ENCODE measurements around the gene ZSCAN9. TPM values are rescaled to one million over a fixed set of nuclear protein-coding genes. Genes with fewer than 3 reads are reported as not detected.
A peak's percentile ranks its signal among the peaks of the same experiment; 100 is the strongest.

ZSCAN9 gene
- total RNA-seq, 1 donor from 2014 or later, result 9.4 TPM

DNA sequence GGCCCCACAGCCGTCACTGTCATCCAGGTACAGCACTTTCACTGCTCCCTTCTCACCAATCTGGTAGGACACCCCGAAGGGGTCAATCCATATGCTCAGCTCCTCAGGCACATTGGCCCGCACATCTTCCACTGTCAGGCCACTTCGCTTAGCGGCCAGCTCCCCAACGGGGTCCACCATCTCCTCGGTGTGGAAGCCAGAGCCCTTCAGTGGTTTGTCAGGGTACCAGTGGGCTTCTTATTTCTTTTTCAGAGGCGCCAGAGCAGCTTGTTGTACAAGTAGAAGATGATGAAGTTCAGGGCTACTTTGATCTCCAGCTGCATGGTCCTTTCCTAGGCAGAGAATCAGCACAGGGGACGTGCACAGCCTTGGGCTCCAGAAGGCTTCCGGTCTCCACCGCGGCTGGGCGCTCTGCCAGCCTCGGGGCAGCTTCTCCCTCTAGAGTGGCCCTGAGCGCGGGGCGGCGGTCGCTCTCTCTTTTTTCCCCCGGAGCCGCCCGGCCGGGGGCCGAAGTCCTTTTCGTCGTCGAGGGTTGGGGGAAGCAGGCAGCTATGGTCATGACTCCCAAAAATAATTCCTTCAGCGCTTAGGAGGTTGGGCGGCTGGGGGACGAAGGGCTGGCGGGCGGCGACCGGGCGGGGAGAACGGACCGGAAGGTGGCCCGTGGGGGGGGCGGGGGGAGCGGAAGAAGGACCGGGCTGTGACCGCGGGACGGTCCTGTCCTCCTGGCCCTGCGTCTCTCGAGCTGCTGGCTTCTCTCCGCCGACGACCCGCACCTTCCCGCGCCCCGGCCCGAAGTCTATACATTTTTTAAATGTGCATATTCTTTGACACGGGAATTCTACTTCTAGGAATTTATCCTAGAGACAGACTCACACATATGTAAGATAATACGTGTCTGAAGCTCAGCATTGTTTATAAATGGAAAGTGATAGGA, 6.5 kb upstream of the ZSCAN9 start:
- intact Hi-C loops (cut with DNase I), result loop anchor here (2.0 to 5.0 kb wide), 2 partner anchors 56 to 746 kb away; partner anchors contain the start of gene ZNF184
- DNase-seq (ENCODE audit: missing footprints) (peak; percentile 92), ATAC-seq (peak; percentile 95)

DNA sequence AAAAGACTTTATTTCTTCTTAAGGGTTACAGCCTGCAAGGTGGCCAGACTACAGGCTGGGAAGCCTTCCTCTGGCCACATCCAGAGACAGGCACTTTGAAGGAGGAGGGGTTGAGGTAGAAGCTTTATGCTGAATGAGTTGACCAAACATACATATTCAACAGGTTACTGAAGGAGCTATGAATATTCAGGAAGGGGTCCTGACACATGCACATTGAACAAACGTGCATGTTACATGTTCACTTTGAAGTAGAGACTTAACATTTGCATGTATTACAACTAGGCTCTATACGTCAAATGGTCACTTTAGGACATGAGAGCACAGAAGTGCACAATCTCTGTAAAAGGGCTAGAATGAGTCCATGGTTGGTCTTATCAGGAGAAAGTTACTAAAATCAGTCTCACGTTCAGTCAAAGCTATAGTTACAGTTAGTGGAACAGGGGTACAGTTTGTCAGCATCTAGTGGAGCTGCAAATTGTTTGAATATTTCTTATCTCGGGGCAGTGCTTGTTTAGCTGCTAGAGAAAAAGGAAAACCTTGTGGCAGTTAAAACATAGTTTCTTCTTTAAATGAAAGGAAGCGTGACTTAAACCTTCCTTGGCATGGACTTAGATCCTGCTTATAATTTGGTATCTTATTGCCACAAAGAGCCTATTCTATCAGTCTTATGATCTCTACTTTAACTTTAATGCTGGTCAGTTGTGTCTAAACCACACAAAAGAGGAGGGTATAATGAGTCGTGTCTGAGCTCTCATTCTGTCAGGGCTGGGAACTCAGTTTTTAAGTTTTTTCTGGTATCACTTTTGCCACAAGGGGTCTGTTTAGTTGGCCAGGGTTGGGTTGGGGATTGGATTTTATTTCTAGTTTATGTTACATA, 4.6 kb upstream of the ZSCAN9 start:
- no peak for ATAC-seq
- DNase-seq (ENCODE audit: missing footprints), result no peak
- intact Hi-C loops (cut with DNase I), result loop anchor here (5.0 kb wide), 1 partner anchor 78 kb away; the partner anchor contains the start of gene ZKSCAN8

DNA sequence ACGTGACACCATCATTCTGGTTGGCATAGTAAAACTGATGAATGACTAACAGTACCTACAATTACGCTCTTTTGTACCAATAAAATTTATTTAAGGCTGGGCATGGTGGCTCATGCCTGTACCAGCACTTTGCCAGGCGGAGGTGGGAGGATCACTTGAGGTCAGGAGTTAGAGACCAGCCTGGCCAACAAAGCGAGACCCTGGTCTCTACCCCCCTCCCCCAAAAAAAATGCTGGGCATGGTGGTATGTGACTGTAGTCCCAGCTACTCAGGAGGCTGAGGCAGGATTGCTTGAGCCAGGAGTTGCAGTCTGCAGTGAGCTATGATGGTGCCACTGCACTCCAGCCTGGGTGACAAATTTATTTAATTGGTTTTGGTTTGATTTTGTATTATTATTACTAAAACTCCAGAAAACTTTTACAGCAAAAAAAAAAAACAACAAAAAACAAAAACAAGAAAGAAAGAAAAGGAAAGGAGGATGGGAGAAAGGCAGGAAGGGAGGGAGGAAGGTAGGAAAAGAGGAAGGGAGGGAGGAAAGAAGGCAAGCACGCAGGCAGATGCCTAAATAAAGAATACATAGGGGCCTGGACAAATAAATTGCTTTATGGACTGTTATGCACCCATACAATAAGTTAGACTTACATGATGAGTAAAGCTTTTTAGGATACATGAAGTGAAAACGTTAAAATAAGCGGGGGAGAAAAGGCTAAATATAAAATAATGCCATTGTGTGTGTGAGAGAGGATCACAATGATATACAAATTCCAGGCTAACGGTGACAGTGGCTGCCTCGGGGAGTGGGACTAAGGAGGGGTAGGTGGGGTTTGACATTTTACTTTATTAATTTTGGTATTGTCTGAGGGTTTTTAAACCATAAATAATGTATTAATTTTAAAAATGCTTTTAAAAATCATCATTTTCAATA, 682 bp upstream of the ZSCAN9 start:
- ATAC-seq (no peak), DNase-seq (ENCODE audit: missing footprints) (no peak)
- intact Hi-C loops (cut with DNase I), result loop anchor here (2.0 to 5.0 kb wide), 2 partner anchors 26 to 82 kb away; partner anchors contain the start of gene ZKSCAN8

DNA sequence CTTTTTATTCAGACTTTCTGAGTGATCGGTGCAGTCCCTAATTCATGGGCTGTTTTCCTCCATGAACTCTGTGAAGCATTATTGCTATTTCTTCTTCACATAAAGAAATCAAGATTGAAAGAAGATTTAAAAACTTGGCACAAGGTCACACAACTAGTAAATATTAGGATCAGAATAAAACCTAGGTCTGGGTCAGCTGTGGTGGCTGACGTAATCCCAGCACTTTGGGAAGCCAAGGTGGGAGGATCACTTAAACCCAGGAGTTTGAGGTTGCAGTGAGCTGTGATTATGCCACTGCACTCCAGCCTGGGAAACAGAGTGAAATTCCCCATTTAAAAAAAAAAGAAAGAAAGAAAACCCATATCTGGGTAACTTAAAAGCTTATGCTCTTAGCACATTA, 1.4 kb downstream of the ZSCAN9 start:
- DNase-seq (ENCODE audit: missing footprints) (no peak), ATAC-seq (no peak)
- intact Hi-C loops (cut with DNase I), result no loop called here

DNA sequence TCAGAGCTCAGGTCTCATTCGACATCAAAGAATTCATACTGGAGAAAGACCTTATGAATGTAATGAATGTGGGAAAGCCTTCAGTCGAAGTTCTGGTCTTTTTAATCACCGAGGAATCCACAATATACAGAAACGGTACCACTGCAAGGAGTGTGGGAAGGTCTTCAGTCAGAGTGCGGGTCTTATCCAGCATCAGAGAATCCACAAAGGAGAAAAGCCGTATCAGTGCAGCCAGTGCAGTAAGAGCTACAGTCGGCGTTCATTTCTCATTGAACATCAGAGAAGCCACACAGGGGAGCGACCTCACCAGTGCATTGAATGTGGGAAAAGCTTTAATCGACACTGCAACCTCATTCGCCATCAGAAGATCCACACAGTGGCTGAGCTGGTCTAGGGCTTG, 7.7 kb downstream of the ZSCAN9 start:
- ATAC-seq, result no peak
- DNase-seq (ENCODE audit: missing footprints), result no peak
- intact Hi-C loops (cut with DNase I), result no loop called here

DNA sequence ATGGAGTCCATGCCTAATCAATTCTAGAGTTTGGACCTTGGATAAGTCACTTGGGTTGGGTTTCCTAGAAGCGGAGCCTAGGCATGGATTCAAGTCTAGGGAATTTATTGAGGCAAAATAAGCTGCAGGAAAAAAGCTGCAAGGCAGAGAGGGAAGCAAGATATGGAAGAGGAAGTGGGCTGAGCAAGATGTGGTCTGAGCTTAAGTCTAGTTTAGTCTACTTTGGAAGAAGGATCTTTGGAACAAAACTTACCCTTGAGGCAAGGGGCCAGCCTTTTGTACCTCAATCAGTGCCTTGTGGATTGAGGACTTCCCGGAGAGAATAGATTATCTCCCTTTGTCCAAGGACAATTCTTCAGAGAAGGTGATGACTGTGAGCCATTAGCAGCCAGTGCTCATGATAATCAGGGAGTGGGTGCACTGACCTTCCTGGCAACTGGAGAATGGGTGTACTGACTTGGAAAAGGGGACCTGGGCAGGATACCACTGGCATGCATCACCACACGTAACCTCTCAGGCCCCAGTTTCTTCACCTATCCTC, 10.9 kb downstream of the ZSCAN9 start:
- no peak for ATAC-seq
- intact Hi-C loops (cut with DNase I), result no loop called here
- no peak for DNase-seq (ENCODE audit: missing footprints)

DNA sequence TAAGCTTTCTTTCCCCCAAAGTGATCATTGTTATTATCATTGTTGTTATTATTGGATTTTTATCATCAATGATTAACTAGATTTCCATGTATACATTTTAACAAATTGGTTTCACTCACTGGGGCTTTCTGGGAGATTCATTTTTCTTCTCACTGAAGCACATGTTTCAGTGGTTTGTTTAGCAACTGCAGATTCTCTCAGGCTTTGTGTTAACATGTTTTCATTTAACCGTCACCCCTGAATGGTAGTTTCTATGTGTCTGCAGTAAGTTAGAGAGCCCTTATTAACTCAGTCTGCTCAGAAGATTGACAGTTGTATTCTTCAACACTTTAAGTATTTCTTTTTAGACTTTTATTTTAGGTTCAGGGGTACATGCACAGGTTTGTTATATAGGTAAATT, 14.6 kb downstream of the ZSCAN9 start:
- intact Hi-C loops (cut with DNase I), result no loop called here
- ATAC-seq, result no peak

DNA sequence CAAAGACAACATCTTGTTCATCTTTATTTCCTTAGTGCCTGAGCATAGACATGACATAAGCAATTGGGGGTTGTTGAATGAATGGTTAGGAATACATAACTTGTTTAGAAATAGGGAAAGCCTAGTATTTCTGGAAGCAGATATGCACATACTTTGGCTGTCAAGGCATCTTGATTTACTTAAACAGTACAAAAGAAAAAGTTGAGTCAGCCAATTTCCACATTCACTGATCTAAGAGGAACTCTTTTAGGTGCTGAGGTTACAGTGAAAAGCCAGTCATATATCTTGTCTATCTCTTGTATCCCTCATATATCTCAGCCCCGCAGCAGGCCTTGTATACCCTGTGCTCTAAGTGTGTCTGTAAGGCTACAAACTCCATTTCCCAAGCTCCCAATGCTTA, 15.4 kb downstream of the ZSCAN9 start:
- intact Hi-C loops (cut with DNase I), result no loop called here
- DNase-seq (ENCODE audit: missing footprints) (no peak), ATAC-seq (no peak)

More for the DNA sequence above, 14.6 kb downstream of the ZSCAN9 start:
- DNase-seq (ENCODE audit: missing footprints), result no peak

DNA sequence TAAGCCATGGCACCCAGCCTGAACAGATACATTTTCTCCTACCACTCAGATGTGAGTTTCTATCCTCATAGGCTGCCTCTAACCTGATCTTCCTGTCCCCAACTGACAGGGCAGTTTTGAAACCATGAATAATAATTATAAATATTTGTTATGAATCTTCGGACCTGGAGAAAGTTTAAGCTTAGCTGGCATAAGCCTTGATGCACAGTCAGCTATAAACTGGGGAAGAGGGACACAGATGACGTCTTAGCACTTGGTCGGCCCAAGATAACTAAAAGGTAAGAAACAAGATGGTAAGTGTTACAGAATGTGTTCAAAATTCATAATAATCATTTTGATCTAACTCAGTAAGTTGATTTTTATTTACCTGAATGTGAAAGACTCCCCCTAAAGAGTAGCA, 18.9 kb downstream of the ZSCAN9 start:
- DNase-seq (ENCODE audit: missing footprints), result no peak
- ATAC-seq, result no peak
- intact Hi-C loops (cut with DNase I), result no loop called here

DNA sequence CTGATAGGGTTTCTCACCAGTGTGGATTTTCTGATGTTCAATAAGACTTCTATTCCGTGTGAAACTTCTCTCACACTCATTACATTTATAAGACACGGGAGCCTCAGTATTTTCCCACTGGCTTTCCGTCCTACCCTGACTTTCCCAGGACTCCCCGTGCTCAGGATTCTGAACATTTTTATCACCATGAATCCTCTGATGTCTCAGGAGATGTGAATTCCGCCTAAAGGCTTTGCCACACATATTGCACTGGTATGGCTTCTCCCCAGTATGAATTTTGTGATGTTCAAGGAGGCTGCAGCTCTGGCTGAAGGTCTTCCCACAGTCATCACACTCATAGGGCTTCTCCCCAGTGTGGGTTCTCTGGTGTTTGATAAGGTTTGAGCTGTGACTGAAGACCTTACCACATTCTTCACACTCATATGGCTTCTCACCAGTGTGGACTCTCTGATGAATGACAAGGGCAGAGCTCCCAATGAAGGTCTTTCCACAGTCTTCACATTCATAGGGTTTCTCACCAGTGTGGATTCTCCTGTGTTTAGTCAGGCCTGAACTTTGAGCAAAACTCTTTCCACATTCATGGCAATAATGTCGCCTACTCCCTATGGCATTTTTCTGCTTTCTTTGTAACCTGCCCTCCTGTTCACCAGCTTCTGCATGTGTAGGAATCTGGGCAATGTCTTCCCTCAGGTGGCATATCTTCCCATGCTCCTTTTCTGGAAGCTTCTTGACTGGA, 20.3 kb downstream of the ZSCAN9 start:
- ATAC-seq (no peak), DNase-seq (ENCODE audit: missing footprints) (no peak)
- intact Hi-C loops (cut with DNase I), result no loop called here

DNA sequence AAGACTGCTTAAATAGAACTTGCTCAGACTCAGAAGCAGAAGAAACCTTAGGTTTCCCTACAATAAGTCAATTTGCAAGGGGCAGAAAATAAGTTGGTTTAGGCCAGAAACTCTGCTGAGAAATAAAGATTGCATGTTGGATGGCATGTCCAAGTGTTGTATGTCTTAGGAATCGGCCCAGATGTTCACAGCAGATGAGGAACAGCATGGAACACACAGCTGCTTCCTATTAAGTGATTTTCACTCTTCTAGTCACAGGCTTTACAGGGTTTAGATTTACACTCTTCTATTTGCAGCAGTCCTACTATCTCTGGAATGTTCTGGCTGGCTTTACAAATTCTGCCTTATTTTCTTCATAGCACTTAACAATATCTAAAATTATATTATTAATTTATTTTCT, 23.8 kb downstream of the ZSCAN9 start:
- ATAC-seq (no peak), DNase-seq (ENCODE audit: missing footprints) (no peak)
- intact Hi-C loops (cut with DNase I), result no loop called here

DNA sequence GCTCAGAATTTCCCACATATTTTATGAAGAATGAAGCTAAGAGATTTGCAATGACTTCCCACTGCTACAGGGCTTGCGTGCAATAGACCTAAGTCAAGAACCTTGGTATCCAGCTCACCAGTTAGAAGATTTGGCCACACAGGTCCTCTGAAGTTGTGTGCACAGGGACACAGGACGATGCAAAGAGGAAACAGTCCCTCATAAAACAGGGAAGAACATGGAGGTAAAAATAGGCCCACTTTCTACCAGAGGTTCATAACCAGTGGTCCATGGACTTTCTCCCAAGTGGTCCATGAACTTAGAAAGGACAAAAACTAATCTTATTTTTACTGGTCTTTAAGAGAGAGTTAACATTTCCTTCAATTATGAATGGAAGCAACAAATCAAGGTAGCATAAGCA, 25.7 kb downstream of the ZSCAN9 start:
- no peak for DNase-seq (ENCODE audit: missing footprints)
- intact Hi-C loops (cut with DNase I), result loop anchor here (2.0 kb wide), 1 partner anchor 26 kb away; the partner anchor contains the start of gene ZSCAN9
- no peak for ATAC-seq

DNA sequence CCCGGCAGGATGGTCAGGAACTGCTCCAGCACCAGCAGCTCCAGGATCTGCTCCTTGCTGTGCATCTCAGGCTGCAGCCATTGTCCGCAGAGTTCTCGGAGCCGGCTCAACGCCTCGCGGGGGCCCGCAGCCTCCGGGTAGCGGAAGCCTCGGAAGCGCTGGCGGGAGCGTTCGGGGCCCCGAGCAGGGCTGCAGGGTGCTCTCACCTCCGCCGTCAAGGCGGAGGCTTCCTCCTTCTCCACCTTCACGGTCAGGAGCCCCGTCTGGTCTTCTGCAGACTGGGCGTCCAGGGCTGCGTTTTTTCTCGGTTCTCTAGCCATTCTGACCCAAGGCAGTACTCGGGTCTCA, 26.6 kb downstream of the ZSCAN9 start:
- DNase-seq (ENCODE audit: missing footprints) (peak; percentile 66), ATAC-seq (no peak)
- intact Hi-C loops (cut with DNase I), result loop anchor here (2.0 kb wide), 2 partner anchors 27 to 103 kb away; partner anchors contain the start of gene ZSCAN9

DNA sequence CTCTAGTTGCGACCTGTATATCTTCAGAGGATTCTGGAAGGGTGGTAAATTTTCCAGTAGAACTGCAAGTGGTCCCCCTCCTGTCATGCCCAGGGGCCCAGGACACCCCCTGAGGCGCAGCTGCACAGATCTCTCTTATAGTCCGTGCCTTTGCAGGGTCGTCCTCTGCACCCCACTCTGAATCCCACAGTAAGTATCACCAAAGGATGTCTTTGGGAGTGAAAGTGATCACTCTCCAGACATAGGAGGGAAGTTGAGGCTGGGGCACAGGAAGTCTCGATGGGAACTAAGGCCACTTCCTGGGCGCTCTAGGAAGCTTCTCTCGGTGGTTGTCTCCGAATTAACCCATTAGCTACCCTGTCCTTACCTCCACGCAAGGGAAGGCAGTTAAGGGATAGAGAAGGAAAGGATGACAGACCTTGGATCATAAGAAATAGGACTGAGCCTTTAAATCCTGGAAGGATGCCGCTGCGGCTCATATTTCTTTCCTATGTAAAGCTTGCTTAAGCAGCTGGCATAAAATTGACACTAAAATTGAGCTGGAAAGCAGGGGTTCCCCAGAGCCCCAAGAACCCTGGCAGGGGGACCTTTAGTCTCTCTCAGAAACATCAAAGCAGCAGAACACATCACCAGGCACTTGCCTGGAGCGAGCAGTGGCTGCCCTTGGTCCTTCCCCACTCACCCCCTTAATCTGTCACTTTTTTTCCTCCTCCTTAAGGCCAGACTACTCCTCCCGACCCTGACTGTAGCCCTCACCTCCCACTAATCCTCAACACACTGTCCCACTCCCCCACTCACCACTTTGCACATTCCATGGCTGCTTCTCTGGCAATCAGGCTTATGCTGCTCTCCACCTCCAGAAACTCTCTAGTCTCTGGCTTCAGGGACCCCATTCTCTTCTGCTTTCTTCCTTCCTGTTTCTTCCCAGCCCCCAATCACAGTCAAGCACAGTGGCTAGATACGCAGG, 27.2 kb downstream of the ZSCAN9 start, which contains the start of gene ZKSCAN4:
TSS of gene ZKSCAN4 (minus strand) at position 261 of the 967 bp plus-strand sequence. CDS start 289 bp downstream, outside the sequence.
- DNase-seq (ENCODE audit: missing footprints) (peak; percentile 69), ATAC-seq (peak; percentile 98)
- intact Hi-C loops (cut with DNase I), result loop anchor here (2.0 kb wide), 1 partner anchor 103 kb away; no protein-coding TSS in a partner anchor

DNA sequence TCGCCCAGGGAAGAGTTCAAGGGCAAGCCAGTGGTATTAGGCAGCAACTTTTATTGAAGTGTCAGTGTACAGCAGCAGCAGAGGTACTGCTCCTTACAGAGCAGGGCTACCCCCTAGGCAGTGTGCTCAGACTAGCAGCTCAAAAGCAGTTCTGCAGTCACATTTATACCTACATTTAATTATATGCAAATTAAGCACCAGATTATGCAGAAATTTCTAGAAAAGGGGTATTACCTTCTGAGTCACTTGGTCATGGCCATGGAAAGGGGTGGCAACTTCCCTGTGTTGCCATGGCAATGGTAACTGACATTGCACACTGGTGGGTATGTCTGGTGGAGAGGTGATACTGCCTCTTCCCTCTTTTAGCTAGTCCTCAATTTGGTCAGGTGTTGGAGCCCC, 29.0 kb downstream of the ZSCAN9 start:
- DNase-seq (ENCODE audit: missing footprints) (no peak), ATAC-seq (no peak)
- intact Hi-C loops (cut with DNase I), result no loop called here

DNA sequence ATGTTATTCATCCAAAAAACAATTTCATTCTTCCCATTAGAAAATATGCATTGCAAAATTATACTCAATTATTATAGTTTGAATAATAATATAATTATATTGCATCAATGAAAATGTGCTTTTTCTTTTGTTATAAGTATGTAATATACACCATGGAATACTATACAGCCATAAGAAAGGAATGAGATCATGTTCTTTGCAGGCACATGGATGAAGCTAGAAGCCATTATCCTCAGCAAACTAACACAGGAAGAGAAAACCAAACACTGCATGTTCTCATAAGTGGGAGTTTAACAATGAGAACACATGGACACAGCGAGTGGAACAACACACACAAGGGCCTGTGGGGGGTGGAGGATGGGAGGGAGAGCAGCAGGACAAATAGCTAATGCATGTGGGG, 32.0 kb downstream of the ZSCAN9 start:
- intact Hi-C loops (cut with DNase I), result loop anchor here (5.0 kb wide), 1 partner anchor 115 kb away; the partner anchor contains the start of gene ZKSCAN8
- DNase-seq (ENCODE audit: missing footprints) (no peak), ATAC-seq (no peak)
